ENCODE results near the gene COL12A1.

COL12A1 gene

DNA sequence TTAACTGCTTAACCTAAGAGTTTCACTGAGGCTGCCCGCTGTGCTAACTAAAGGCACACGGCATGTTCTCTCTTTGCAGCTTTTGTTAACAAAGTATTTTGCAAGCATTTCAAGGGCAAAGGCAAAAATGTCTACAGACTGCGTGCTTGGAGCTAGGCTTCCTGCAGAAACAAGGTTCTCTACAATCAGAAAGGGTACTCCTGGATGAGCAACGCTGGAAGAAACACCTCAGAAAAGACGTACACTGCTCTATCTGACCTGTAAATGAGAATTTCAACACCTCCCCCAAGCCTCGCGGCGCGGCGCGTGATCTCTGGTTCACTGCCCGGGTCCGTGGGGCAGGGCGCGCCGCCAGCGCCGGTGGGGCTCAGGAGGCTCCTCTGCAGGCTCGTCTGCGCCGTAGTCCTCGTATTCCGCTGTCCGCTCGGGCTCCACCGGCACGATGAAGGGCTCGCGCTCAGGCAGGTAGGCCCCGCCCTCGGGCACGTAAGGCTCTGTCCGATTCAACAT is 120.9 kb downstream of the COL12A1 start:
- Histone ChIP-seq H3K4me3 (peak overlapping the region; percentile 54), H3K27ac (no peak overlapping the region)
- DNase-seq (ENCODE audit: low spot score) = no peak
- TF ChIP-seq, protein P1, sequence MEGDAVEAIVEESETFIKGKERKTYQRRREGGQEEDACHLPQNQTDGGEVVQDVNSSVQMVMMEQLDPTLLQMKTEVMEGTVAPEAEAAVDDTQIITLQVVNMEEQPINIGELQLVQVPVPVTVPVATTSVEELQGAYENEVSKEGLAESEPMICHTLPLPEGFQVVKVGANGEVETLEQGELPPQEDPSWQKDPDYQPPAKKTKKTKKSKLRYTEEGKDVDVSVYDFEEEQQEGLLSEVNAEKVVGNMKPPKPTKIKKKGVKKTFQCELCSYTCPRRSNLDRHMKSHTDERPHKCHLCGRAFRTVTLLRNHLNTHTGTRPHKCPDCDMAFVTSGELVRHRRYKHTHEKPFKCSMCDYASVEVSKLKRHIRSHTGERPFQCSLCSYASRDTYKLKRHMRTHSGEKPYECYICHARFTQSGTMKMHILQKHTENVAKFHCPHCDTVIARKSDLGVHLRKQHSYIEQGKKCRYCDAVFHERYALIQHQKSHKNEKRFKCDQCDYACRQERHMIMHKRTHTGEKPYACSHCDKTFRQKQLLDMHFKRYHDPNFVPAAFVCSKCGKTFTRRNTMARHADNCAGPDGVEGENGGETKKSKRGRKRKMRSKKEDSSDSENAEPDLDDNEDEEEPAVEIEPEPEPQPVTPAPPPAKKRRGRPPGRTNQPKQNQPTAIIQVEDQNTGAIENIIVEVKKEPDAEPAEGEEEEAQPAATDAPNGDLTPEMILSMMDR (IDR thresholded peaks at IDR 0.05) = no peak

DNA sequence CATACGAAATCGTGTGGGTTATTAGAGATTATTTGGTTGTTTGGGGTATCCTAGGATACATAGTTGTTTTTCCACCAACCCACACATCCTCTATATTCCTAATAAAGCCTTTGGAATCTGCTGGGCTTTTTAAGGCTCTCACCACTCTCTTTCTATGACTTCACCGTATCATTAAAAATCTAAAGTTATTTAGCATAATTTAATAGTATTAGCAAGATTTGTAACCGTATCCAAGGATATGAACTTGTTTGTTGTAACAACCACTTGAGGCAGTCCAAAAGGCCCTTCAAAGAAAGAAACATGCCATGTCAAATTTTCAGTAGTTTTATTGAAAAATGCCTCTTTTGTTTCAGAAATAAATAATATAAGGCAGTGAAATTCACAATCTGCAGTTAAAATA is 121.8 kb downstream of the COL12A1 start:
- Histone ChIP-seq H3K27ac (no peak overlapping the region), H3K4me3 (no peak overlapping the region)
- DNase-seq (ENCODE audit: low spot score) = no peak
- TF ChIP-seq, protein P1 (IDR thresholded peaks at IDR 0.05) = no peak

DNA sequence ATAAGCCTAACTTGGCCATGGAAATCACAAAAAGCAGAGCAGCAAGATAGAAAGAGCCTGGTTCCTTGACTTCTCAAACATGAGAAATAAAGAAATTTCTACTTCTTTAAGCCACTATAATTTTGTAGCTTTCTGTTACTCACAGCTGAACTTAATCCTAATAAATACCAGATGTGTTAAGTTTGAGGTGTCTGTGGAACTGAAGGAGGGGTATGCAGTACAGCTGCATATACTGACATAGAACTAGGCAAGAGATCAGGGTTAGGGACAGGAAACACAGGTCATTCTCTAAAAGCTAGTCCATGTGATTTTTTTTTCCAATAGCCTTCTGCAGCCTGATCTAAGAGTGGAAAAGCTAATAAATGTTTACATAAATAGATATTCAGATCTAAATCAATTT is 123.9 kb downstream of the COL12A1 start:
- DNase-seq (ENCODE audit: low spot score) = no peak
- TF ChIP-seq, protein P1 (IDR thresholded peaks at IDR 0.05) = no peak
- H3K4me3 ChIP-seq = no peak overlapping the region
- H3K27ac ChIP-seq = no peak overlapping the region

DNA sequence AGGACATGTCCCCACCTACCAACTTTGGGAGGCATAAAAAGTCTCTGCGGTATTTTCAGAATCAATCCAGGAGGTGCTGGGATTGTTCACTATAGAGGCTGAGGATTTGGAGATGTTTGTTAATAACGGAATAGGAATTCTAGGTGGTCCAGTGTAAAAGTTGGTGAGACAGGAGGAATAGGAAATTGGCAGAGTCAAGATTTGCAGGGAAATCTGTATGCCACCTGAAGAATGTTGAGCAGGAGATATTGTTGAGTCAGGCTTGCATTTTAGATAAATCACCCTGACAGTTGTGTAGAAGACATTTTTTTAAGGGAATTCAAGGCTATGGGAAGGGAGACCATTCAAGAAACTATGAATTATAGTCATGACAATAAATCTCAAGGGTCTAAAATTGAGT is 124.8 kb downstream of the COL12A1 start:
- H3K27ac ChIP-seq = no peak overlapping the region
- DNase-seq (ENCODE audit: low spot score) = no peak
- TF ChIP-seq, protein P1 (IDR thresholded peaks at IDR 0.05) = no peak

DNA sequence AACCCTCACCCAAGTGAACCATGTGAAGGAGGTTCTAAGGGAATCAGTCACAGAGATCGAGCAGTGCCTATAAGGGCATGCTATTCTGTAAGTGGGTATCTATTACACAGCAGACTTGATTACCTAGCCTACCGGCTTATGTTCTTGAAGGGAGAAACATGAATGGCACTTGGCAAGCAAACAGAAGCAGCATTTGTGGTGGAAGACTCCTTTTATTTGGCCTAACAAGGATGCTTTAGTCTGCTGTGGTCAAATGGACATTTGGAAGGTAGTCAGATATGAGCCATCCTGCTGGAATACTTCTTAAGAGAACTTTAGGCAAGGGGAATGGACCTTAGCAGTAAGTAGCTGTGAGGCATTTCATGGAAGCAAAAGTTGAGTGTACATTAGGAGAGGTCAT is 126.3 kb downstream of the COL12A1 start:
- no peak for DNase-seq (ENCODE audit: low spot score)
- Histone ChIP-seq H3K27ac (no peak overlapping the region), H3K4me3 (no peak overlapping the region)
- TF ChIP-seq, protein P1 (IDR thresholded peaks at IDR 0.05) = no peak

More for the DNA sequence above, 124.8 kb downstream of the COL12A1 start:
- H3K4me3 ChIP-seq = no peak overlapping the region

DNA sequence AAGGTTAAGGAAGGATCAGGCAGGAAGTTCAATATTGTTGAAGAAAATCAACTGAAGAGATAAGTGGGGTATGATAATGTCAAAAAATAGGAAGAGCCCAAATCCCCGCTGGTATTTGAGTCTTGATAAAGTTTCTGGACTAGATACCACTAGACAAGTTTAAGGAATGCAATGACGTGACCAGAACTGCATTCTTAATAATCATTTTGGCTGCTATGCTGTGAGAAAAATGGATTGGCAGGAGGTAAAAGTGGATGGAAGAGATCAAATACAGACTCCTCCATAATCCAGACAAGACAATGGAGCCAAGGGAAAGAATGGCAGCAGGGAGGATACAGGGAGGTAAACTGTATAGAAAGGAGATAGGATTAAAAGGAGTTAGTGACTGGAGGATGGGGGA is 128.2 kb downstream of the COL12A1 start:
- H3K27ac ChIP-seq = no peak overlapping the region
- H3K4me3 ChIP-seq = no peak overlapping the region
- no peak for DNase-seq (ENCODE audit: low spot score)
- TF ChIP-seq, protein P1 (IDR thresholded peaks at IDR 0.05) = no peak

DNA sequence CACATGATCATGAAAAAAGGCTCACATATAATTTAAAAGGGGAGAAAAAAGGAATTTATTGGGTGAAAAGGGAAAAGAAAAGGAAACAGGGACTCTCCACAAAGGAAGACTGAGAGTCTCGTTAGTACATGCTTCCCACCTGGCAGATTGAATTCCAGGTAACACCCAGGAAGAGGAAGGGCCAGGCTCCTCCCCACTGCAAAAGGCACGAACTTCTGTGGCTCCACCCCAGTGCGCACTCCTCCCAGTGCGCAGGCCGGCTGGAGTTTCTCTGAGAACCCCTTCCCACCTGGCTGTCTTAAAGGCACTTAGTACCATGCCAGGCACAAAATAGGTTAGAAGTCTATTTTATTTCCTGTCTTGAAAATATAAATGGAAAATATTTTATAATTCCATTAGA is 129.8 kb downstream of the COL12A1 start:
- Histone ChIP-seq H3K27ac (no peak overlapping the region), H3K4me3 (no peak overlapping the region)
- TF ChIP-seq, protein P1 (IDR thresholded peaks at IDR 0.05) = no peak
- no peak for DNase-seq (ENCODE audit: low spot score)

All from coronary artery (tissue), 2 donors.